Measurements from ENCODE around the gene DUSP9.
"Not testable (repeated sequence)": the region's sequence is repeated elsewhere in the genome, so short reads cannot be mapped to it uniquely, and the experiment has no call there.

The DUSP9 gene

GRCh38 chrX:153690466-153690865 lies 43.5 kb downstream of the DUSP9 start:
- no peak for TF ChIP-seq CTCF (IDR thresholded peaks at IDR 0.05; ENCODE audit: extremely low read depth, missing control alignments)
- DNase-seq (ENCODE audit: low spot score), result no peak

DNA sequence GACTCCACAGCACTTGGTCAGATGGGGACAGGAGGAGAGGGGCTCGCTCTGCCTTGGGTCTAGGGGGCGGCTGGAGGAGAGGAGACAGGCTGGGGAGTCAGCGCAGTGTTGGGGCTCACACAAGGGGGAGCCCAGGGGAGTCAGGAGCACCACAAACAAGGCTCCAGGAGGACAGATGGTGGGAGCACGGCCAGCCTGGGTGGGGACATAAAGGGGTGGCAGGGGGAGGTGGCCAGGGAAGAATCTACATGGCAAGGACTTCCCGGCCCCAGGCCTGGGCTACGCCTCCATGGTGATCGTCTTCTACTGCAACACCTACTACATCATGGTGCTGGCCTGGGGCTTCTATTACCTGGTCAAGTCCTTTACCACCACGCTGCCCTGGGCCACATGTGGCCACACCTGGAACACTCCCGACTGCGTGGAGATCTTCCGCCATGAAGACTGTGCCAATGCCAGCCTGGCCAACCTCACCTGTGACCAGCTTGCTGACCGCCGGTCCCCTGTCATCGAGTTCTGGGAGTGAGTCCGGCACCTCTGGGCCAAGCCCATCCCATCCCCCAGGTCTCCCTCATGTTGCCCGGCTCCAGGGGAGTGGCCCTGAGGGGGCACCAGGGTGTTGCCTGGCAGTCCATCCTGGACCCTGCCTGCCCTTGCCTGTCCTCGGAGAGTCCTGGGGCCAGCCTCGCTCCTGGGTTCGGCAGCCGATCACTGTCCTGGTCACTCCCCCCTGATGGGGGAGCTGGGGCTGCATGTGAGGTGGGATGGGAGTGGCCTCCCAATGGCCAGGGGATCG lies 44.2 kb downstream of the DUSP9 start:
- not testable (repeated sequence) for DNase-seq (ENCODE audit: low spot score)

- TF ChIP-seq CTCF (IDR thresholded peaks at IDR 0.05; ENCODE audit: extremely low read depth, missing control alignments), result no peak
- DNase-seq (ENCODE audit: low spot score), result no peak
These were observed 45.0 kb downstream of the DUSP9 start for GRCh38 chrX:153692003-153692402.

- DNase-seq (ENCODE audit: low spot score), result no peak
- TF ChIP-seq CTCF (IDR thresholded peaks at IDR 0.05; ENCODE audit: extremely low read depth, missing control alignments), result no peak
These were observed 45.7 kb downstream of the DUSP9 start for GRCh38 chrX:153692611-153693156.

DNA sequence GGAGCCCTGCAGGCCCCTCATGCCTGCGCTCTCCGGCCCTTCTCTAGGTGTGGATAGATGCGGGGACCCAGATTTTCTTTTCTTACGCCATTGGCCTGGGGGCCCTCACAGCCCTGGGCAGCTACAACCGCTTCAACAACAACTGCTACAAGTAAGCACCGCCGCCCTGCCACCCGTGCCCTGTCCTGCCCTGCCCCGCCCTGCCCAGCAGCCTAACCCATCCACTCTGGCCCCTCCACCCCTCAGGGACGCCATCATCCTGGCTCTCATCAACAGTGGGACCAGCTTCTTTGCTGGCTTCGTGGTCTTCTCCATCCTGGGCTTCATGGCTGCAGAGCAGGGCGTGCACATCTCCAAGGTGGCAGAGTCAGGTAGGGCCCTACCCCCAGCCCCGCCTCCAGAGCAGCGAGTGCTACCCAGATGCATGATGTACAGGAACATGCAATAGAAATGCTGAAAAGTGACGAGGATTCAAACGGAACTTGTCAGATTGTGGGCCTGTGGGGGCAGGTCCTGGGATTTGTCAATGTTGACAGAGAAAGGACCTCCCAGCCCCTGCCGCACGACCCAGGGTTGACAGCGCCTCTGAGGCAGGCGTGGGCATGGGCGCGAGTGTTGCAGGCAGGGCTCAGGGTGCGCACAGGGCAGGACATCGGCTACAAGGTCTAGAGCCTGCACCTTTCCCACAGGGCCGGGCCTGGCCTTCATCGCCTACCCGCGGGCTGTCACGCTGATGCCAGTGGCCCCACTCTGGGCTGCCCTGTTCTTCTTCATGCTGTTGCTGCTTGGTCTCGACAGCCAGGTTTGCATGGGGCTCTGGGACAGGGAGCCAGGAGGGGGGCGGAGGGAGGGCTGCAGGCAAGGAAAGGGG lies 46.4 kb downstream of the DUSP9 start:
- DNase-seq (ENCODE audit: low spot score), result no peak
- no peak for TF ChIP-seq CTCF (IDR thresholded peaks at IDR 0.05; ENCODE audit: extremely low read depth, missing control alignments)

DNA sequence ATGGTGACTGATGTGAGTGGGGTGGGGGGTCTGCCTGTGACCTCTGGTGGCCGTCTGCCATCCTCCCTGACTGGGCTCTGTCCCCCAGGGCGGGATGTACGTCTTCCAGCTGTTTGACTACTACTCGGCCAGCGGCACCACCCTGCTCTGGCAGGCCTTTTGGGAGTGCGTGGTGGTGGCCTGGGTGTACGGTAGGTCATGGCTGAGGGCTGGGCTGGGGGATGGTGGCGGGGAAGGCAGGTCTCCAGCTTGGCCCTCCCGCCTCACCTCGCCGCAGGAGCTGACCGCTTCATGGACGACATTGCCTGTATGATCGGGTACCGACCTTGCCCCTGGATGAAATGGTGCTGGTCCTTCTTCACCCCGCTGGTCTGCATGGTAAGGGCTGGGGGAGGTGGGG lies 47.3 kb downstream of the DUSP9 start:
- DNase-seq (ENCODE audit: low spot score), result not testable (repeated sequence)

- no peak for DNase-seq (ENCODE audit: low spot score)
- no peak for TF ChIP-seq CTCF (IDR thresholded peaks at IDR 0.05; ENCODE audit: extremely low read depth, missing control alignments)
These were observed 47.8 kb downstream of the DUSP9 start for GRCh38 chrX:153694687-153695270.

DNA sequence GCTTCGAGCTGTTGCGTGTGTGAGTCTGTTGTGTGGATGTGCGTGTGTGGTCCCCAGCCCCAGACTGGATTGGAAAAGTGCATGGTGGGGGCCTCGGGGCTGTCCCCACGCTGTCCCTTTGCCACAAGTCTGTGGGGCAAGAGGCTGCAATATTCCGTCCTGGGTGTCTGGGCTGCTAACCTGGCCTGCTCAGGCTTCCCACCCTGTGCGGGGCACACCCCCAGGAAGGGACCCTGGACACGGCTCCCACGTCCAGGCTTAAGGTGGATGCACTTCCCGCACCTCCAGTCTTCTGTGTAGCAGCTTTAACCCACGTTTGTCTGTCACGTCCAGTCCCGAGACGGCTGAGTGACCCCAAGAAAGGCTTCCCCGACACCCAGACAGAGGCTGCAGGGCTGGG lies 49.1 kb downstream of the DUSP9 start:
- no peak for TF ChIP-seq CTCF (IDR thresholded peaks at IDR 0.05; ENCODE audit: extremely low read depth, missing control alignments)
- DNase-seq (ENCODE audit: low spot score), result no peak

GRCh38 chrX:153696538-153696937 lies 49.5 kb downstream of the DUSP9 start:
- not testable (repeated sequence) for DNase-seq (ENCODE audit: low spot score)

- not testable (repeated sequence) for DNase-seq (ENCODE audit: low spot score)
These were observed 50.2 kb downstream of the DUSP9 start for GRCh38 chrX:153696986-153697722.
